Colon (tissue), 2 donors: ENCODE data around the gene SP110.
"Not testable (repeated sequence)": the region's sequence is repeated elsewhere in the genome, so short reads cannot be mapped to it uniquely, and the experiment has no call there.

Experiments used
- FAIRE-seq: peaks from 2 replicates; lab custom pipeline; 2012; peaks lifted over from hg19 to GRCh38; lab: Jason Lieb, UNC
- donor health status: control.
- donor health status: control.

Gene SP110

DNA sequence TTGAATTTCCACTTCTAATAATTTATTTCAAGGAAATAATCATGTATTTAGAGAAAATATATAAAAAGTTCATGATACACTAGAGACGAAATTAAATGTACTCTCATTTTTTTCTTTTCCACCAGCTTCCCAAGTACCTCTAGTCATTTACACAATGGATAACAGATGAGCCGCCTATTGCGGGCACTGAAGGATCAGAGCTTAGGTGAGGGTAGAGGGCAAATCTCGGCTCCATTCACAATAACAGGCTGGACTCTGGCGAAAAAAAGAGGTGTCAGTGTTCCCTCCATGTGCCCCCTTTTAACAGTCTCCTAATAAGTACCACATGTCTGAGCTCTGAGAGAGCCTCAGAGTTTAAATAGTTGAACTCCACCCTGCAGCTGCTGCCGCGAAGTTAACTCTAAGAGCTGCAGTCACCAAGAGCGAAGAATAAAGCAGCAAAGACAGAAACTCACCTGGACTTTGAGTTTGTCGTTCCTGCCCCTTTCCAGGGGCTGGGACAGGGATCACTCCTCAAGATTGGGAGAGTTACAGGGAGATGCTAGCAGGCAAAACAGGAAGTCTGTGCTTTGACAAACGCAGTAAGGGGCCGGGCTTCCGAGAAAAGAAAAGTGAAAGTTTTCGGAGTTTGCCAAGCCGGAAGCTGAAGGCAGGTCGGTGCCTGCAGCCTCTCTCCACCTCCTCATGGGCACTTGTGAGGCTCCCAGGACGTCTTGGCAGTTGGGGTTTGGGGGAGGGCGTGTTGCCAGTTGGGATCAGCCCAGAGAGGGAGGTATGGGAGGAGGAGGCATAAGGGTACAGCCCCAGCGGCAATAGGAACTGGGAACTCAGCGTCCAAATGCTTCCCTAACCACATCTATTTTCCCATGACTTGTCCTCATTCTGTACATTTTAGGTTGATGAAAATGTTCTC is at the start of gene SP110:
Gene SP110 (minus strand): TSS at position 566 of the 913 bp plus-strand sequence. CDS start 3,057 bp downstream, outside the sequence.
- FAIRE-seq = peak; percentile 10

DNA sequence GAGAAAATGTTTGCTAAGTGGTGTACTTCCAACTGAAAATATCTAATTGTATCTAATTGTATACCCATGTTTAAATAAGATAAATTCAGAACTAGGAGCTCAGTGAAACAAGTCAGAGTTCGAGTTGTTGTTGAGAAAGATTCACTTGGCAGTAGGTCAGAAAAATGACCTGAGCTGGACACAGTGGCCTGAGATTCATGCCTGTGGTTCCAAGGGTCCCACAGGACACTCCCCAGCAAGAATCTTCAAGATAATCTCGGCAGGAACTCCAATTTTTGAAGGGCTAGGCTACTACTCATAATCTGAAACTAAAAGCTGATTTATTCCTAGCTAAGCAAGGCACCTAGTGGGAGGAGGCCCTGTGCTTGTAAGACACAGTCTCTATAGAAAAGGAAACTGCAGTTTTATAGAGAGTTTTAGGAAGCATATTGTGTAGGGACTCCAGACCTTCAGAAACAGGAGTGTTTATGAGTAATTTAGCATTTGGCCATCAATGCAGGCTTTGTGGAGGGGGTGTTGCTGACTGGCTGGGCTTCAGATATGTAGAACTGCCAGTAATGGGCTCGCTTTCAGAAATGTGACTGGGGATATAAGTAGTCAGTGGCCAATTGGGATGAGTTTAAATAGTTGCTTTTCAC is 48.9 kb upstream of the SP110 start:
- no peak for FAIRE-seq

DNA sequence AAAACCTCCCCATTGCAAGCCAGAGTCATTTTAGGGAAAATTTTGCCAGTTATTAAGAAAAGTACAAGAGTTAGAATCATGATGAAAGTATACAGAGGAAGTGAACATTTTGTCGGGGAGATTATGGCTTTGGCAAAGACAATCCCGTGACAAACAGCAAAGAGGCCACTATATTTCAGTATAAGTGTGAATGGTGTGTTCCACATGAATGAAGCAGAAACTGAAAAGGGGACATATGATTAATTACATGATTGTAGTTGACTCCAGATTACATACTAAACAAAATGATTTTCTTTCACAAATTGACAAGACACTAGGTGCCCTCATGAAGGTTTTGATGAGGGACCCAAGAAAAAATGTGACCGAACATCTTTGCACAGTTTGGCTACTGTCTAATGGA is 47.8 kb upstream of the SP110 start:
- no peak for FAIRE-seq

- no peak for FAIRE-seq
Measured at GRCh38 chr2:230267059-230267458, 47.3 kb upstream of the SP110 start.

DNA sequence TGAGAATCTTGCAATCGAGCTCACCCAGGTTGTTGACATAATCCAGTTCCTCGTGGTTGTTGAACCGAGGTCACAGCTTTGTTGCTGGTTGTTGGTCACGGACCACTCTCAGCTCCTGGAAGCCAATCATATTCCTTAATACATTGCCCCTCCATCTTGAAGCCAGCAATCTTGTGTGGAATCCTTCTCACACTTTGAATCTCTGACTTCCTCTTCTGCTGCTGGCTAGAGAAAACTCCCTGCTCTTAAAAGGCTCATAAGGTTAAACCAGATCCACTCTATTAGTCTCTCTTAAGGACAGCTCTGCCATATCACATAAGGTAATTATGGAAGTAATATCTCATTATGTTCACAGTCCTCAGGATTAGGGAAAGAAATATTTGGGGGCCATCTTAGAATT is 46.9 kb upstream of the SP110 start:
- FAIRE-seq = no peak

DNA sequence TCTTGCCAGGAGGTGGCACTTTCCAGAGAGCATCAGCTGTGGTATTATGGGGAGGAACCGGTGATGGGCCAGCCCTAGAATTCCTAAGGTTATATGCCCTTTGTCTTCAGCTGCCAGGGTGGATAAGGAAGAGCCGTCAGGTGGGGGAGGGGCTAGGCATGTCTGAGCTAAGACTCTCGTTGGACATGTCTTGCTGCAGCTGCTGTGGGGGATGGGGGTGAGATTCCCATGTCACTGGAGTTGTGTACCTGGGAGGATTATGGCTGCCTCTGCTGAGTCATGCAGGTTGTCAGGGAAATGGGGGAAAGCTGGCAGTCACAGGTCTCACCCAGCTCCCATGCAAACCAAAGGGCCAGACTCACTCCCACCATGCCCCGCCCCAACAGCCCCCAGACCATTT is 45.2 kb upstream of the SP110 start:
- FAIRE-seq = not testable (repeated sequence)

- FAIRE-seq = peak; percentile 24
Measured at GRCh38 chr2:230262246-230262645, 42.5 kb upstream of the SP110 start.

DNA sequence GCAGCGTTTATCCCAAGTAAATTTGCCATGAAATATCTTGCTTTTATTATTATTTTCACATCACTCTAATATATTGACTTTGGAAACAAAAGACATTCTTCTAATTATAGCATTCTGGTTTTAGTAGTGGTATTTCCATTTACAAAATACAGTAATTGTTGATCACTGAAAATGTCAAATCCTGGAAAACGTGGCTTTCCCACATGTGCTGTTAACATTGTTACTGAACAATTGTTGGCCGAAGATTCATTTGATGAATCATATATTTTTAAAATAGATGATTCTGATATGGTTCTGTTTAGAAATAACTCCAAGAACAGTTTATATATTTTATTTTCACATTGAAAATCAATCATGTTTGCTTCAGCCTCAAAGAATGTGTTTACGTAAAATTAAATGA is 38.7 kb upstream of the SP110 start:
- FAIRE-seq = no peak

DNA sequence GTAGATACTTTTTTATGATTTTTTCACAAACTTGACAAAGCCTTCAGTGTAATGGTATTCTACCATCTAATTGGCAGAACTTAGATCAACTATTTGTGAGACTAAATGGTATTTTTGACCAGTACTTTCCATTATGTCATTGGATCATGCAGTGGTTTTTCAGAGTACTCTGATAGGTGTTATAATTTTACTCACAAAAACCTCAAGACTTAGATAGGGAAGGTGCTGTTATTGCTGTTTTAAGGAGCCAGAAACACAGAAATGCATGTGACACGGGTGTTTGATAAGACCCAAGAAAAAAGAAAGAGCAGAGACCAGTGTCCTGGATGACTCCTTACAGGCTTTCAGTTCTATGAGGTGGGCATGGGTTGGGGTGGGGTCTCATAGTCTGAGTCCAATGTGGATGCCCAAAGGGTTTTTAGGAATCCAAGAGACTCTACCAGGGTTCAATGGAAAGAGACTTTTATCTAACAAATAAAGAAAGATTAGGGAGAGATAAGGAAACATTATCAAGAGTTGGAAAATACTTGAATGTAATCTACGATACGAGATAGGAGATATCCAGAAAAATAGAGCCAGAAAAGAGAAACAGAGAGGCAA is 37.0 kb upstream of the SP110 start:
- FAIRE-seq = no peak

DNA sequence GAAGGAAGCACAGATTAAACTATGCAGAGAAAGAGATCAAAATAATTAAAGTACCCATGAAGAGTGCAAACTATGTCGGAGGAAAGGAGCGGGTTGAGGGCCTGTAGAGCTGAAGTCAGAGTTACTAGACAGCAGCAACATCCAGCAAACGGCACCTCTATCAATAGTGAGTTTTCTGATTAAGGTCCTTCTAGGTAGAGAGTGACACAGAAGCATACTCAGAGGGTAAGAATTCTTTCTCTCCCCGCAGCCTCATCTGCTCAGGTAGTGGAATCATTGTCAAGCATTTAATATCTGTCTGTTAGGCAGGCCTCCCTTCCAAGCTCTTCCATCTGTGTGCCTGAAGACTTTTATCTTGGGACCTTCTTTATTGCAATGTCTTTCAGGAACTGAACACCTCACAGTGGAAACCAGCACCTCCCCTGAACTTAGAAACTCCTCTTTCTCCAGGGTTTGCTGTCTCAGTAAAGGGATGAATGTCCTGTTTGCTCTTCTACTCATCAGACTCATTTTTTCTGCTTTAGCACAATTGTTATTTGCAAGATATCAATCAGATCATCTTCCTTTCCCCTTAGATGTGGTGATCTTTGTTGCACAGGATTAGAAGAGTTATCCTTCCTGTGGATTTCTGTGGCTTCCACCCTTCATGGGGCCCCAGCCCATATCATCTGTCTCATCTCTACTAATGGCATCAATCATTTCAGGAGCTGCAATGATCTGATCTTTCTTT is 34.5 kb upstream of the SP110 start:
- no peak for FAIRE-seq

DNA sequence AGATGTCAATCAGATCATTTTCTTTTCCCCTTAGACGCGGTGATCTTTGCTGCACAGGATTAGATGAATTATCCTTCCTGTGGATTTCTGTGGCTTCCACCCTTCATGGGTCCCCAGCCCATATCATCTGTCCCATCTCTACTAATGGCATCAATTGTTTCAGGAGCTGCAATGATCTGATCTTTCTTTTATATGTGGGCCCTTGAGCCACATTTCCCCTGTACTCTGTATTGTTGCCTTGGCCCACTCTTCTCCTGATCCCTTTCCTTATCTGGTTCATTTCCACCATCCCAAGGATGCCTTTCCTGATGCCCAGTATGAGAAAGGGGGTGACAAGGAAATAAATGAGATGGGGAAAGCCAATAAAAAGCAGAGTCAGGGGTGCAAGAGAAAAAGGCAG is 30.4 kb upstream of the SP110 start:
- FAIRE-seq = no peak

DNA sequence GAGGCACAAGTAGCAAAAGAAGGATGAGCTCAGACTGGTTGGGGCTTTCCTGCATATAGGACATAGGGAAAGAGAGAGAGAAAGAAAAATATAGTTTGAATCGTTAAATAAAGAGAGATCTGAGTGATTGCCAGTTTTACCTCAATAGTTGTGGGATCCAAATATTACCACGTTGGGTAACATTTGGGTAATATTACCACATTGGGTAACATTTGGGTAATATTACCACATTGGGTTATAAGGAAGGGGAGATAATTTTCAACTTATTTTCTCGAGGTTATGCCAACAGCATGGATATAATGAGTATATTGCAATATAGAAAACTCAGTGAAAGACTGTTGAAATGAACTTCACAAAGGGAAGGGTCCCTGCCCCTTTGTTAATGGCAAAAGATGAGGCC is 26.4 kb upstream of the SP110 start:
- no peak for FAIRE-seq

GRCh38 chr2:230244211-230244610 is 24.4 kb upstream of the SP110 start:
- FAIRE-seq = no peak

- no peak for FAIRE-seq
Measured at GRCh38 chr2:230234845-230235244, 15.1 kb upstream of the SP110 start.

DNA sequence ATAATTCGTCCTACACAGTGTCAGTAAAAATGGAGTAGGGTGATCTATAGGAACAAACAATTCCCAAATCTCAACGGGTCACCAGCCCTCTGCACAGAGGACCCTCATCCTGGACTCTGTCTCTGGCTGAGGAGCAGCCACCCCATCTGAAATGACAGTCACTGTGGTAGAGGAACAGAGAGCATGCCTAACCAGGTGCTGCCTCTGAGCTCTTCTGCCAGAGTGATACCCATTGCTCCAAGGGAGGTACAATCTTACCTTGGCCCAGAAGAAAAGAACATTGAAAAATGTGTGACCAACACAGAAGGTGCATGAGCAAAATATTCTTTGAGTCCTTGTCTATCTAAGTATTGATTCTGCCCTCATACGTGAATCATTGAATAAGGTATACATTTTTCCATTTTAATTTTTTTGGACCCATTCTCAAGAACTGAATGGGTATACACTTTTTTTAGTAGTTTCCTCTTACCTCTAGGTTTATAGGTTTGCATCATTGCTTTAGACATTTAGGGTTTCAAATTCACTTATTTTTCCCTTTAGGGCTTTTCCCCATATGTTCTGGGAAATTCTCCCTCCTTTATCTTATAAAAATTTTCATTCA is 14.4 kb upstream of the SP110 start:
- FAIRE-seq = no peak

- no peak for FAIRE-seq
Measured at GRCh38 chr2:230231251-230231650, 11.5 kb upstream of the SP110 start.

- no peak for FAIRE-seq
Measured at GRCh38 chr2:230230496-230231200, 10.9 kb upstream of the SP110 start.

DNA sequence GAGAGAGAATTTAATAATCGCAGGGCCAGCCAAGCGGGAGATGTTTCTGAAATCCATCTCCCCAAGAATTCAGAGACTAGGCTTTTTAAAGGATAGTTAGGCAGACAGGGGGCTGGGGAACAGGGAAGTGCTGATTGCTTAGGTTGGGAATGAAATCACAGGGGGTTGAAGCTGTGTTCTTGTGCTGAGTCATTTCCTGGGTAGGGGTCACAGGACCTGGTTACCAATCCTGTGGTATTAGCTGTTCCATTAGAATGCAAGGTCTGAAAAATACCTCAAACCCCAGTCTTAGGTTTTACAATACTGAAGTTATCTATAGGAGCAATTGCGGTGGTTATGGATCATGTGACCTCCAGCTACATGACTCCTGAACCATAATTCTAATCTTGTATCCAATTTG is 10.3 kb upstream of the SP110 start:
- no peak for FAIRE-seq

GRCh38 chr2:230227216-230227615 is 7.4 kb upstream of the SP110 start:
- no peak for FAIRE-seq

DNA sequence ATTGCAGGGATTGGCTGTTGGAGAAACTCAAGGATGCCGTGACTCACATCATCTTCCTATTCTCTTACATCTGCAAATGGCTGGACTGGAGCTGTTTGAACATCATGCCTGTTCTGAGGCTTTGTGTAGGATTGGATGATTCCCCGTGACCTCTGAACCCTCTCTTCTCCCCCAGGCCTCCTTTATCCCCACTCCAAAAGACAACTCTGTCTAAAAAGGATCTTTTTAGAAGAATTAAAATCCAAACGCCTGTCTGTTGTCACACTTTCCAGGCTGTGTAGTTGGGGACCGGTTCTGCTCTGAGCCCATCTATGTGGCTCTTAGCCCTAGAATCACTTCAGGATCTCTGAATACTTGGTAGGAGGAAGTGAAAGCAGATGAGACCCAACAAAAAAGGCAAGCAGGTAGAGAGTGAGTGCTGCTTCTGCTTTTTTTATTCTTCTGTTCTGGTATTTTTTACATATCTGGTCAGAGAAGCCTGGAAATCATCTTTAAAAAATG is 6.3 kb upstream of the SP110 start:
- FAIRE-seq = no peak

DNA sequence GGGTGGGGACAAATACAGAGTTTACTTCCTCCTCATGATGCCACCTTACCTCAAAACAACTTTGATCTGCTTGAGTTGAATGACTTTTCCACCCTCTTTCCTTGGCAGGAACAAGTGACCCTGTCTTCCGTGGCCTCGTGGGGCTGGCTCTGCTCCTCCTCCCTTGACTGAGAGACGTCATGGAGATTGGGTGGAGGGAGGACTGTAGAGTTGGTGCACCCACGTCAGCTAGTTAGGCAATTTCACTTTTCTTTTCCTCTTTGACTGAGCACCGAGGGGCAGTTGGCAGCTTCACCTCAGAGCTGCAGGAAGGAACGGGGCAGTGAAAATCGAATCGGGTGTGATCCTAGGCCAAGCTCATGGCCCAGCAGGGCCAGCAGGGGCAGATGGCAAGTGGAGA is 5.7 kb upstream of the SP110 start, which contains the start of gene SP140:
Gene SP140 (plus strand): TSS at position 251 of the 400 bp plus-strand sequence. CDS start 109 bp downstream, at position 360.
- FAIRE-seq = no peak
